WERI-Rb-1 (cell line): Measurements from ENCODE around the gene ARHGEF4.

Experiments
- DNase-seq: peaks from one replicate; pipeline ENCODE4 v3.0.0-alpha.2; 2020
- H3K27ac ChIP-seq: fragments of 250-450 bp; sonication (Bioruptor Pico); 2 replicates; pipeline ENCODE4 v1.5.1; 2020; ENCODE audit warnings: mild to moderate bottlenecking, moderate library complexity
- H3K27me3 ChIP-seq: fragments of 250-450 bp; sonication (Bioruptor Pico); 2 replicates; pipeline ENCODE4 v1.5.1; 2021; ENCODE audit warnings: mild to moderate bottlenecking, low read depth, moderate library complexity; ENCODE audit not compliant: insufficient read depth, severe bottlenecking
- H3K36me3 ChIP-seq: fragments of 250-450 bp; sonication (Bioruptor Pico); 2 replicates; pipeline ENCODE4 v1.5.1; 2020; ENCODE audit warnings: mild to moderate bottlenecking, moderate library complexity
- H3K4me3 ChIP-seq: 2 replicates; pipeline ENCODE4 v1.5.1; 2011; ENCODE audit warnings: low read depth, mild to moderate bottlenecking, control low read depth, low read length
- H3K9me3 ChIP-seq: fragments of 250-450 bp; sonication (Bioruptor Pico); 2 replicates; pipeline ENCODE4 v1.5.1; 2021; ENCODE audit warnings: mild to moderate bottlenecking, moderate library complexity; ENCODE audit not compliant: severe bottlenecking
- CTCF ChIP-seq: IDR thresholded peaks from 2 replicates; pipeline ENCODE4 v1.5.1; 2011; ENCODE audit warnings: low read depth, mild to moderate bottlenecking, control low read depth, inconsistent platforms, low read length

ARHGEF4 gene

GRCh38 chr2:131016826-131017741 is 180.4 kb downstream of the ARHGEF4 start:
- no peak overlapping the region for H3K27ac ChIP-seq
- no peaks in the 10 kb centered on the region for H3K36me3 ChIP-seq
- TF ChIP-seq CTCF = no peak
- no peaks in the 10 kb centered on the region for H3K27me3 ChIP-seq
- DNase-seq = no peak
- H3K4me3 ChIP-seq = no peak overlapping the region
- H3K9me3 ChIP-seq = no peaks in the 10 kb centered on the region

- Histone ChIP-seq H3K27me3 (no peaks in the 10 kb centered on the region), H3K36me3 (no peaks in the 10 kb centered on the region), H3K27ac (no peak overlapping the region), H3K4me3 (no peak overlapping the region), H3K9me3 (peaks cover 4% of the 10 kb centered on the region)
- no peak for TF ChIP-seq CTCF
- no peak for DNase-seq
These were observed 186.0 kb downstream of the ARHGEF4 start for GRCh38 chr2:131022731-131023130.

GRCh38 chr2:131023758-131024157 is 187.0 kb downstream of the ARHGEF4 start:
- no peak for TF ChIP-seq CTCF
- DNase-seq = no peak
- H3K36me3 ChIP-seq = no peaks in the 10 kb centered on the region
- H3K27me3 ChIP-seq = no peaks in the 10 kb centered on the region
- peaks cover 6% of the 10 kb centered on the region for H3K9me3 ChIP-seq
- H3K27ac ChIP-seq = no peak overlapping the region
- H3K4me3 ChIP-seq = no peak overlapping the region

- no peaks in the 10 kb centered on the region for H3K36me3 ChIP-seq
- TF ChIP-seq CTCF = no peak
- no peak overlapping the region for H3K4me3 ChIP-seq
- H3K27me3 ChIP-seq = no peaks in the 10 kb centered on the region
- H3K27ac ChIP-seq = no peak overlapping the region
- no peak for DNase-seq
- peaks cover 6% of the 10 kb centered on the region for H3K9me3 ChIP-seq
These were observed 190.2 kb downstream of the ARHGEF4 start for GRCh38 chr2:131026919-131027318.

- Histone ChIP-seq H3K27ac (no peak overlapping the region), H3K9me3 (peaks cover 6% of the 10 kb centered on the region), H3K4me3 (no peak overlapping the region), H3K36me3 (no peaks in the 10 kb centered on the region), H3K27me3 (no peaks in the 10 kb centered on the region)
- DNase-seq = no peak
- TF ChIP-seq CTCF = no peak
These were observed 191.1 kb downstream of the ARHGEF4 start for GRCh38 chr2:131027566-131028528.
